GM15510 (cell line): ENCODE measurements around the gene CHGA.

Experiments
- POLR2A ChIP-seq: IDR thresholded peaks from 3 replicates; pipeline ENCODE4 v1.6.1; 2011; ENCODE audit warnings: borderline replicate concordance; ENCODE audit not compliant: insufficient read length; ENCODE audit errors: extremely low read depth

The CHGA gene

GRCh38 chr14:92924247-92924646 is 1.3 kb downstream of the CHGA start:
- no peak for TF ChIP-seq POLR2A

- no peak for TF ChIP-seq POLR2A
Observed at GRCh38 chr14:92925446-92925845, 2.5 kb downstream of the CHGA start.

GRCh38 chr14:92926180-92926845 is 3.4 kb downstream of the CHGA start:
- TF ChIP-seq POLR2A, result no peak

- TF ChIP-seq POLR2A, result no peak
Observed at GRCh38 chr14:92926931-92927330, 4.0 kb downstream of the CHGA start.

GRCh38 chr14:92927349-92928257 is 4.7 kb downstream of the CHGA start:
- TF ChIP-seq POLR2A, result no peak

- no peak for TF ChIP-seq POLR2A
Observed at GRCh38 chr14:92928258-92928629, 5.3 kb downstream of the CHGA start.

GRCh38 chr14:92928961-92929688 is 6.2 kb downstream of the CHGA start:
- no peak for TF ChIP-seq POLR2A

GRCh38 chr14:92929689-92930608 is 7.0 kb downstream of the CHGA start:
- TF ChIP-seq POLR2A, result no peak

- TF ChIP-seq POLR2A, result no peak
Observed at GRCh38 chr14:92930737-92931602, 8.0 kb downstream of the CHGA start.

GRCh38 chr14:92931681-92932447 is 8.9 kb downstream of the CHGA start:
- TF ChIP-seq POLR2A, result no peak

GRCh38 chr14:92932448-92933395 is 9.8 kb downstream of the CHGA start:
- TF ChIP-seq POLR2A, result no peak

- TF ChIP-seq POLR2A, result no peak
Observed at GRCh38 chr14:92933481-92933880, 10.5 kb downstream of the CHGA start.
